Esophagus squamous epithelium (tissue), 4 donors: ENCODE data around the gene POC1A.

ENCODE experiments used
- CTCF ChIP-seq, 6 experiments: fragments of 450-650 bp in 4 of 6; fragments of 200-600 bp in 2 of 6; sonication (generic) in 2 of 6; IDR thresholded peaks; one replicate each; pipeline ENCODE4 v1.5.1; 2016 to 2019; ENCODE audit warnings: antibody characterized with exemption in 6 of 6, mild to moderate bottlenecking in 4 of 6, moderate library complexity in 4 of 6
- POLR2A ChIP-seq, 4 donors: fragments of 450-650 bp; IDR thresholded peaks; one replicate each; pipeline ENCODE4 v1.6.1; 2017; ENCODE audit warnings: antibody characterized with exemption in 4 of 4, mild to moderate bottlenecking in 4 of 4, moderate library complexity in 3 of 4

- TF ChIP-seq POLR2A (IDR thresholded peaks at IDR 0.05) (no peak), CTCF (IDR thresholded peaks at IDR 0.05) (no peak)
Measured at GRCh38 chr3:52034651-52035050, 119.6 kb downstream of the POC1A start.
